ENCODE results near the gene SMG1. TPM values are rescaled to one million over a fixed set of nuclear protein-coding genes. Genes with fewer than 3 reads are reported as not detected.
"Not testable (repeated sequence)": the region's sequence is repeated elsewhere in the genome, so short reads cannot be mapped to it uniquely, and the experiment has no call there.

The SMG1 gene
- total RNA-seq, 2 donors from 2014 or later: 100 to 113 TPM

DNA sequence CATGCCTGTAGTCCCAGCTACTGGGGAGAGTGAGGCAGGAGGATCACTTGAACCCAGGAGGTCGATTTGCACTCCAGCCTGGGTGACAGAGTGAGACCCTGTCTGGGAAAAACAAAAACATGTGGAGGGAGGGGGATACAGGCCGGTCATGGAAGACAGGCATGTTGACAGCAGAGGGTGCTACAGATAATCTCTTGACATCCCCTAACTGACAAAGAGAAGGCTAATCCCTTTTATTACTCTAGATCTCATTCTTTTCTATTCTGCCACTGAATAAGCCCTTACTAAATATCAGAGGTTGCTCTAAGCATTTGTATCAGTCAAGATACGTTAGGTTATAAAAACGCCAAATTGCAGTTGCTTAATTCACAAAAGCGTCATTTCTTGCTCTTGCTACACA is 149.9 kb downstream of the SMG1 start:
- H3K36me3 Mint-ChIP-seq (ENCODE audit: low read depth); H3K36me3 ChIP-seq (ENCODE audit: control insufficient read depth, insufficient read depth, low read length); H3K9ac ChIP-seq (ENCODE audit: extremely low read depth, low read length, poor library complexity, severe bottlenecking); H3K27ac ChIP-seq (ENCODE audit: low read depth, low read length); H3K4me3 ChIP-seq (ENCODE audit: low read length); H3K4me3 Mint-ChIP-seq; H3K27me3 ChIP-seq (ENCODE audit: control insufficient read depth, insufficient read depth, low read length, poor library complexity, severe bottlenecking); H3K4me1 Mint-ChIP-seq; H3K27ac Mint-ChIP-seq; H3K9me3 ChIP-seq (ENCODE audit: control insufficient read depth, low read length); H3K9me3 Mint-ChIP-seq; H3K27me3 Mint-ChIP-seq (ENCODE audit: insufficient read depth); H3K4me1 ChIP-seq (ENCODE audit: control insufficient read depth, insufficient read depth, low read length); DNase-seq: not testable (repeated sequence)
- 84 to 100% methylated on average over 2 to 5 of the region's 5 CpGs for WGBS, 2 experiments (ENCODE audit: insufficient coverage in 1 of 2, insufficient read length in 1 of 2)
- TF ChIP-seq, protein P1, sequence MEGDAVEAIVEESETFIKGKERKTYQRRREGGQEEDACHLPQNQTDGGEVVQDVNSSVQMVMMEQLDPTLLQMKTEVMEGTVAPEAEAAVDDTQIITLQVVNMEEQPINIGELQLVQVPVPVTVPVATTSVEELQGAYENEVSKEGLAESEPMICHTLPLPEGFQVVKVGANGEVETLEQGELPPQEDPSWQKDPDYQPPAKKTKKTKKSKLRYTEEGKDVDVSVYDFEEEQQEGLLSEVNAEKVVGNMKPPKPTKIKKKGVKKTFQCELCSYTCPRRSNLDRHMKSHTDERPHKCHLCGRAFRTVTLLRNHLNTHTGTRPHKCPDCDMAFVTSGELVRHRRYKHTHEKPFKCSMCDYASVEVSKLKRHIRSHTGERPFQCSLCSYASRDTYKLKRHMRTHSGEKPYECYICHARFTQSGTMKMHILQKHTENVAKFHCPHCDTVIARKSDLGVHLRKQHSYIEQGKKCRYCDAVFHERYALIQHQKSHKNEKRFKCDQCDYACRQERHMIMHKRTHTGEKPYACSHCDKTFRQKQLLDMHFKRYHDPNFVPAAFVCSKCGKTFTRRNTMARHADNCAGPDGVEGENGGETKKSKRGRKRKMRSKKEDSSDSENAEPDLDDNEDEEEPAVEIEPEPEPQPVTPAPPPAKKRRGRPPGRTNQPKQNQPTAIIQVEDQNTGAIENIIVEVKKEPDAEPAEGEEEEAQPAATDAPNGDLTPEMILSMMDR (conservative IDR thresholded peaks at IDR 0.05): peak; percentile 31

DNA sequence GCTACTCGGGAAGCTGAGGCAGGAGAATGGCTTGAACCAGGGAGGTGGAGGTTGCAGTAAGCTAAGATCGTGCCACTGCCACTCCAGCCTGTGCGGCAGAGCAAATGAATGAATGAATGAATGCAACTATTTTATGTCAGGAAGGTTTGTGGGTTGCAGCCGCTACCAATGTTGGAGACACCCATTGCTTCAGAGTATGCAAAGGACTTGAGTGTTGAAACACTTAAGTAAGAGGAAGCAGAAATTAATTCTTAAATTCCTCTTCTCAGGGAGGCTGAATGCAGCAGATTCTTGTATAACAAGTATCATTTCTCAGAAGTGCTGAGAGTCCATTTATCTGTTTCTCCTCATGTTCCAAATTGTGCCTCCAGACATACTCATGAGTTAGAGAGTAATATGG is 151.6 kb downstream of the SMG1 start:
- not testable (repeated sequence) for H3K4me3 ChIP-seq (ENCODE audit: low read length); H3K27ac ChIP-seq (ENCODE audit: low read depth, low read length); H3K4me3 Mint-ChIP-seq; H3K4me1 ChIP-seq (ENCODE audit: control insufficient read depth, insufficient read depth, low read length); H3K36me3 Mint-ChIP-seq (ENCODE audit: low read depth); H3K36me3 ChIP-seq (ENCODE audit: control insufficient read depth, insufficient read depth, low read length); H3K9ac ChIP-seq (ENCODE audit: extremely low read depth, low read length, poor library complexity, severe bottlenecking); H3K27me3 Mint-ChIP-seq (ENCODE audit: insufficient read depth); H3K9me3 ChIP-seq (ENCODE audit: control insufficient read depth, low read length); H3K27ac Mint-ChIP-seq; DNase-seq; H3K4me1 Mint-ChIP-seq; H3K27me3 ChIP-seq (ENCODE audit: control insufficient read depth, insufficient read depth, low read length, poor library complexity, severe bottlenecking)
- H3K9me3 Mint-ChIP-seq: peaks cover 11% of the 10 kb centered on the region
- 95 to 97% methylated on average over 4 of the region's 4 CpGs for WGBS, 2 experiments (ENCODE audit: insufficient coverage in 1 of 2, insufficient read length in 1 of 2)

DNA sequence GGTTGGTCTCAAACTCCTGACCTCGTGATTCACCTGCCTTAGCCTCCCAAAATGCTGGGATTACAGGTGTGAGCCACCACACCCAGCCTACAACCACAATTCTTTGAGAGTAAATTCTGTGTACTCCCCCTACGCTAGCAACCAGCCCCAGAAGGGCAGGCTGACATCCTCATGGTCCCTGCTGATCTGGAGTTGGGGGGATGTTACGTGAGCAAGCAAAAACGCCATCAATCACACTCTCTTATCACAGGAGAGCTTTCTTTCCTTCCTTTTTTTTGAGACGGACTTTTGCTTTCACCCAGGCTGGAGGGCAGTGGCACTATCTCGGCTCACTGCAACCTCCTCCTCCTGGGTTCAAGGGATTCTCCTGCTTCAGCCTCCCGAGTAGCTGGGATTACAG is 154.0 kb downstream of the SMG1 start:
- not testable (repeated sequence) for H3K27ac ChIP-seq (ENCODE audit: low read depth, low read length); H3K27ac Mint-ChIP-seq; H3K9me3 ChIP-seq (ENCODE audit: control insufficient read depth, low read length); H3K9ac ChIP-seq (ENCODE audit: extremely low read depth, low read length, poor library complexity, severe bottlenecking); DNase-seq; H3K27me3 ChIP-seq (ENCODE audit: control insufficient read depth, insufficient read depth, low read length, poor library complexity, severe bottlenecking); H3K27me3 Mint-ChIP-seq (ENCODE audit: insufficient read depth); H3K4me1 ChIP-seq (ENCODE audit: control insufficient read depth, insufficient read depth, low read length); H3K36me3 ChIP-seq (ENCODE audit: control insufficient read depth, insufficient read depth, low read length); H3K4me3 Mint-ChIP-seq; H3K36me3 Mint-ChIP-seq (ENCODE audit: low read depth); H3K4me1 Mint-ChIP-seq; H3K4me3 ChIP-seq (ENCODE audit: low read length)
- peaks cover 11% of the 10 kb centered on the region for H3K9me3 Mint-ChIP-seq
- WGBS, 2 experiments (ENCODE audit: insufficient coverage in 1 of 2, insufficient read length in 1 of 2): 94 to 95% methylated on average over 5 to 7 of the region's 7 CpGs

DNA sequence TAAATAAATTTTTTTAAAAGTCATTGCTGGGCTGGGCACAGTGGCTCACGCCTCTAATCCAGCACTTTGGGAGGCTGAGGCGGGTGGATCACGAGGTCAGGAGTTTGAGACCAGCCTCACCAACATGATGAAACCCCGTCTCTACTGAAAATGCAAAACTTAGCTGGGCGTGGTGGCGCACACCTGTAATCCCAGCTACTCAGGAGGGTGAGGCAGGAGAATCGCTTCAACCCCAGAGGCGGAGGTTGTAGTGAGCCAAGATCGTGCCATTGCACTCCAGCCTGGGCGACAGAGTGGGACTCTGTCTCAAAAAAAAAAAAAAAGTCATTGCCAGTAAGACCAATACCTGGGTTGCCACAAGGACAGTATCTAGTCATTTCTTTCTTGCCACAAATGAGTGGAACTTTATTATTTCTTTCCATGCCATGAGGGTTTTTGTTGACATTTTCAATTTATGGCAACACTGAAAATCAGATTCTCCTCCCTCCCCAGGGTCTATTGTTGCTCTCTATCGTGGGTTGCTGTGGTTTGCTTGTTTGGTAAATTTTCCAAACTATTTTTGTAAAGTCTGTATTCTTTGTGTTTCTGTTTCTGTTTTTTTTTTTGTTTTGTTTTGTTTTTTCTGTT is 155.8 kb downstream of the SMG1 start:
- H3K4me3 Mint-ChIP-seq; H3K27me3 ChIP-seq (ENCODE audit: control insufficient read depth, insufficient read depth, low read length, poor library complexity, severe bottlenecking); H3K27ac ChIP-seq (ENCODE audit: low read depth, low read length); H3K36me3 Mint-ChIP-seq (ENCODE audit: low read depth); H3K4me1 Mint-ChIP-seq; H3K27me3 Mint-ChIP-seq (ENCODE audit: insufficient read depth); H3K9ac ChIP-seq (ENCODE audit: extremely low read depth, low read length, poor library complexity, severe bottlenecking); H3K4me1 ChIP-seq (ENCODE audit: control insufficient read depth, insufficient read depth, low read length); H3K9me3 ChIP-seq (ENCODE audit: control insufficient read depth, low read length); DNase-seq; H3K36me3 ChIP-seq (ENCODE audit: control insufficient read depth, insufficient read depth, low read length); H3K27ac Mint-ChIP-seq; H3K4me3 ChIP-seq (ENCODE audit: low read length): not testable (repeated sequence)
- 92 to 99% methylated on average over 7 to 11 of the region's 11 CpGs for WGBS, 2 experiments (ENCODE audit: insufficient coverage in 1 of 2, insufficient read length in 1 of 2)
- H3K9me3 Mint-ChIP-seq: peaks cover 11% of the 10 kb centered on the region

DNA sequence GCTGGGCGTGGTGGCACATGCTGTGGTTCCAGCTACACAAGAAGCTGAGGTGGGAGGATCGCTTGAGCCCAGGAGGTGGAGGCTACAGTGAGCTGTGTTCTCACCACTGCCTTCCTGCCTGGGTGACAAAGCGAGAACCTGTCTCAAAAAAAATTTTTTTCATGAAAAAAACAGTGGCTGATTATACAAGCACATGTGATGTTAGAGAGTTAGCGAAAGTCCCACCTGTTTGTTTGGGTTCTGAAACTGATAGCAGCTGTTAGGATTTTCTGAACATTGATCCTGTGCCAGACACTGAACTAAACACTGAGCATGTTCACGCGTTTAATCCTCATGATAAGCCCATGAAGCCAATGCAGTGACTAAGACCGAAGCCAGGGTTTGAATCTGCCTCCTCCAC is 159.0 kb downstream of the SMG1 start:
- not testable (repeated sequence) for DNase-seq; H3K27ac ChIP-seq (ENCODE audit: low read depth, low read length); H3K9ac ChIP-seq (ENCODE audit: extremely low read depth, low read length, poor library complexity, severe bottlenecking); H3K27me3 Mint-ChIP-seq (ENCODE audit: insufficient read depth); H3K4me1 ChIP-seq (ENCODE audit: control insufficient read depth, insufficient read depth, low read length); H3K36me3 ChIP-seq (ENCODE audit: control insufficient read depth, insufficient read depth, low read length); H3K9me3 ChIP-seq (ENCODE audit: control insufficient read depth, low read length); H3K27me3 ChIP-seq (ENCODE audit: control insufficient read depth, insufficient read depth, low read length, poor library complexity, severe bottlenecking); H3K4me1 Mint-ChIP-seq; H3K36me3 Mint-ChIP-seq (ENCODE audit: low read depth); H3K4me3 Mint-ChIP-seq; H3K27ac Mint-ChIP-seq; H3K4me3 ChIP-seq (ENCODE audit: low read length)
- 94 to 97% methylated on average over 3 to 4 of the region's 7 CpGs for WGBS, 2 experiments (ENCODE audit: insufficient coverage in 1 of 2, insufficient read length in 1 of 2)
- peaks cover 11% of the 10 kb centered on the region for H3K9me3 Mint-ChIP-seq

DNA sequence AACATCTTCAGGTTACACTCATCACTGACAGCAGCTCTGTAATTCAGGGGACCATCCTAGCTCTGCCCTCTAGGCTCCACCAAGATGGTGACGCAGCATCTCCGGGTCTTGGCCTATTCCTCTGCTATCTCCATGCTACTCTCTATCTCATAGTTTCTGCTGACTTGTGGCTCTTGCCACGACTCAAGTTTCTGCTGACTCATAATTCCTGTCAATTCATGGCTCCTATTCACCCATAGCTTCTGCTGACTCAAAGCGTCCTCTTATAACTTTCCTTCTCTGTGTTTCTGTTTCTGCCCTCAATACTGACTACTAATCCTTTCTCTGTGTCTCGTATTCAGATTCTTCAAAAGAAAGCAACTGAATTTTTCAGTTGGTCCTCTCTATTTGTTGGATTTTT is 163.5 kb downstream of the SMG1 start:
- H3K4me1 ChIP-seq (ENCODE audit: control insufficient read depth, insufficient read depth, low read length); H3K27me3 ChIP-seq (ENCODE audit: control insufficient read depth, insufficient read depth, low read length, poor library complexity, severe bottlenecking); H3K36me3 Mint-ChIP-seq (ENCODE audit: low read depth); H3K4me3 ChIP-seq (ENCODE audit: low read length); DNase-seq; H3K9me3 ChIP-seq (ENCODE audit: control insufficient read depth, low read length); H3K27ac Mint-ChIP-seq; H3K4me3 Mint-ChIP-seq; H3K9me3 Mint-ChIP-seq; H3K27ac ChIP-seq (ENCODE audit: low read depth, low read length); H3K9ac ChIP-seq (ENCODE audit: extremely low read depth, low read length, poor library complexity, severe bottlenecking); H3K4me1 Mint-ChIP-seq; H3K27me3 Mint-ChIP-seq (ENCODE audit: insufficient read depth); H3K36me3 ChIP-seq (ENCODE audit: control insufficient read depth, insufficient read depth, low read length): not testable (repeated sequence)
- 61% methylated on average over 2 of the region's 5 CpGs; no CpG with 5 or more reads in 1 of the 2 experiments for WGBS, 2 experiments (ENCODE audit: insufficient coverage in 1 of 2, insufficient read length in 1 of 2)

Measured in endodermal cell (in vitro differentiated cells).